Nephron (organoid): Measurements from ENCODE around the gene SSC5D.

Experiments used
- H3K27ac Mint-ChIP-seq, 3 experiments: 2 replicates each; pipeline ENCODE4 v1.8.0; 2020; ENCODE audit warnings: mixed read lengths in 3 of 3, mild to moderate bottlenecking in 2 of 3, moderate library complexity in 1 of 3
- H3K27me3 Mint-ChIP-seq: 2 replicates; pipeline ENCODE4 v1.8.0; 2021; ENCODE audit warnings: low read depth, mild to moderate bottlenecking, moderate library complexity, mixed read lengths
- H3K36me3 Mint-ChIP-seq: 2 replicates; pipeline ENCODE4 v1.8.0; 2020; ENCODE audit warnings: low read depth, mixed read lengths
- H3K4me1 Mint-ChIP-seq: 2 replicates; pipeline ENCODE4 v1.8.0; 2020; ENCODE audit warnings: mixed read lengths
- H3K4me3 Mint-ChIP-seq, 3 experiments: 2 replicates each; pipeline ENCODE4 v1.8.0; 2020; ENCODE audit warnings: mild to moderate bottlenecking in 3 of 3, mixed read lengths in 3 of 3, moderate library complexity in 2 of 3
- H3K9me3 Mint-ChIP-seq: 2 replicates; pipeline ENCODE4 v1.8.0; 2020; ENCODE audit warnings: mixed read lengths
- CTCF ChIP-seq, 3 experiments: fragments of 200-600 bp; sonication (generic); IDR thresholded peaks; one replicate each; pipeline ENCODE4 v1.5.0; 2021; ENCODE audit warnings: antibody characterized with exemption in 3 of 3; ENCODE audit not compliant: unreplicated experiment in 3 of 3

The SSC5D gene

GRCh38 chr19:55490478-55491432, 2.5 kb downstream of the SSC5D start:
- H3K9me3 Mint-ChIP-seq = no peaks in the 10 kb centered on the region
- no peaks in the 10 kb centered on the region for H3K36me3 Mint-ChIP-seq
- H3K27me3 Mint-ChIP-seq = no peaks in the 10 kb centered on the region
- no peak for TF ChIP-seq CTCF (IDR thresholded peaks at IDR 0.05; ENCODE audit: unreplicated experiment in 3 of 3)
- peaks cover 43% of the 10 kb centered on the region for H3K4me1 Mint-ChIP-seq
- H3K27ac Mint-ChIP-seq = peak overlapping the region in 1 of 3 experiments; percentile 82
- H3K4me3 Mint-ChIP-seq = no peak overlapping the region

GRCh38 chr19:55491546-55492360, 3.5 kb downstream of the SSC5D start:
- H3K27ac Mint-ChIP-seq = peak overlapping the region; percentile 46 to 82 (median 79)
- H3K4me1 Mint-ChIP-seq = peaks cover 37% of the 10 kb centered on the region
- no peaks in the 10 kb centered on the region for H3K27me3 Mint-ChIP-seq
- H3K4me3 Mint-ChIP-seq = peak overlapping the region in 1 of 3 experiments; percentile 11
- no peaks in the 10 kb centered on the region for H3K9me3 Mint-ChIP-seq
- TF ChIP-seq CTCF (IDR thresholded peaks at IDR 0.05; ENCODE audit: unreplicated experiment in 3 of 3) = no peak
- H3K36me3 Mint-ChIP-seq = no peaks in the 10 kb centered on the region

GRCh38 chr19:55492362-55492944, 4.2 kb downstream of the SSC5D start:
- peak overlapping the region in 1 of 3 experiments; percentile 11 for H3K4me3 Mint-ChIP-seq
- H3K27me3 Mint-ChIP-seq = no peaks in the 10 kb centered on the region
- H3K36me3 Mint-ChIP-seq = no peaks in the 10 kb centered on the region
- no peak for TF ChIP-seq CTCF (IDR thresholded peaks at IDR 0.05; ENCODE audit: unreplicated experiment in 3 of 3)
- peaks cover 36% of the 10 kb centered on the region for H3K4me1 Mint-ChIP-seq
- peak overlapping the region; percentile 46 to 82 (median 79) for H3K27ac Mint-ChIP-seq
- no peaks in the 10 kb centered on the region for H3K9me3 Mint-ChIP-seq

GRCh38 chr19:55493052-55493644, 4.9 kb downstream of the SSC5D start:
- no peak for TF ChIP-seq CTCF (IDR thresholded peaks at IDR 0.05; ENCODE audit: unreplicated experiment in 3 of 3)
- no peaks in the 10 kb centered on the region for H3K9me3 Mint-ChIP-seq
- no peaks in the 10 kb centered on the region for H3K27me3 Mint-ChIP-seq
- H3K4me3 Mint-ChIP-seq = peak overlapping the region; percentile 39 to 77 (median 68)
- H3K4me1 Mint-ChIP-seq = peaks cover 32% of the 10 kb centered on the region
- no peaks in the 10 kb centered on the region for H3K36me3 Mint-ChIP-seq
- H3K27ac Mint-ChIP-seq = peak overlapping the region; percentile 73 to 88 (median 82)

- no peaks in the 10 kb centered on the region for H3K36me3 Mint-ChIP-seq
- no peaks in the 10 kb centered on the region for H3K27me3 Mint-ChIP-seq
- peaks cover 32% of the 10 kb centered on the region for H3K4me1 Mint-ChIP-seq
- H3K4me3 Mint-ChIP-seq = peak overlapping the region in 2 of 3 experiments; percentile 80 to 81
- no peaks in the 10 kb centered on the region for H3K9me3 Mint-ChIP-seq
- H3K27ac Mint-ChIP-seq = peak overlapping the region in 2 of 3 experiments; percentile 73 to 90
- TF ChIP-seq CTCF (IDR thresholded peaks at IDR 0.05; ENCODE audit: unreplicated experiment in 3 of 3) = no peak
These were observed 5.5 kb downstream of the SSC5D start for GRCh38 chr19:55493645-55494171.
